Ovary (tissue), 3 donors: ENCODE results near the gene TM9SF4.
"Not testable (repeated sequence)": the region's sequence is repeated elsewhere in the genome, so short reads cannot be mapped to it uniquely, and the experiment has no call there.

Experiments
- CTCF ChIP-seq, 3 donors: fragments of 450-650 bp in 2 of 3; fragments of 200-600 bp in 1 of 3; IDR thresholded peaks; one replicate each; pipeline versions ENCODE4 v1.5.1 to v1.8.0; 2016 to 2022; ENCODE audit warnings: antibody characterized with exemption in 3 of 3, mild to moderate bottlenecking in 1 of 3
- EP300 ChIP-seq: sonication (generic); formaldehyde crosslinking; IDR thresholded peaks from one replicate; pipeline ENCODE4 v1.6.1; 2017; ENCODE audit warnings: antibody characterized with exemption
- POLR2A ChIP-seq: fragments of 450-650 bp; IDR thresholded peaks from one replicate; pipeline ENCODE4 v1.6.1; 2017; ENCODE audit warnings: antibody characterized with exemption, mild to moderate bottlenecking, moderate library complexity
- donor health status: DM: no; HTN: no; CAD: no.

- not testable (repeated sequence) for TF ChIP-seq CTCF (IDR thresholded peaks at IDR 0.05); POLR2A; EP300
Observed at GRCh38 chr20:32177696-32178095, 68.2 kb downstream of the TM9SF4 start.
